Thoracic aorta (tissue), 2 donors: ENCODE data around the gene LDLRAD3. TPM values are rescaled to one million over a fixed set of nuclear protein-coding genes. Genes with fewer than 3 reads are reported as not detected.

ENCODE experiments used
- ATAC-seq: fragments of 150-250 bp; one replicate; pipeline ENCODE4 v1.8.0; 2017; ENCODE audit warnings: low read depth; ENCODE audit not compliant: insufficient number of reproducible peaks, low FRiP score
- DNase-seq: peaks from one replicate; pipeline ENCODE4 v3.0.0-alpha.2; 2020; ENCODE audit warnings: low spot score
- H3K27ac ChIP-seq, 2 donors: fragments of 200-600 bp; sonication (generic); 1 replicate in 1 of 2; 2 replicates in 1 of 2; pipeline ENCODE4 v1.5.1; 2016; ENCODE audit warnings: mild to moderate bottlenecking in 2 of 2, moderate library complexity in 2 of 2
- H3K27me3 ChIP-seq: fragments of 200-600 bp; sonication (generic); replicated peaks from 2 replicates; pipeline ENCODE4 v1.6.0; 2016; ENCODE audit warnings: mild to moderate bottlenecking; ENCODE audit not compliant: insufficient read depth
- H3K36me3 ChIP-seq: fragments of 200-600 bp; sonication (generic); one replicate; pipeline ENCODE4 v1.5.1; 2016
- H3K4me1 ChIP-seq, 2 donors: fragments of 200-600 bp; sonication (generic); 1 replicate in 1 of 2; 2 replicates in 1 of 2; pipeline versions ENCODE4 v1.5.1 to v1.6.0; 2016; ENCODE audit warnings: low read depth in 2 of 2, mild to moderate bottlenecking in 1 of 2; ENCODE audit not compliant: control insufficient read depth in 1 of 2
- H3K4me3 ChIP-seq: fragments of 200-600 bp; sonication (generic); 2 replicates; pipeline ENCODE4 v1.5.1; 2016; ENCODE audit warnings: mild to moderate bottlenecking
- H3K9me3 ChIP-seq: fragments of 200-600 bp; sonication (generic); 2 replicates; pipeline ENCODE4 v1.5.1; 2016
- total RNA-seq, 2 donors: library from RNA; depleted of rRNA; stranded (reverse); fragments of >200 nt; gene quantifications; one replicate each; pipeline versions ENCODE4 v1.1.0 to v1.2.3, GENCODE V29; 2016
- TF ChIP-seq, protein P1 (sequence below): fragments of 200-600 bp; sonication (generic); IDR thresholded peaks from one replicate; pipeline ENCODE4 v1.5.1; 2019; ENCODE audit warnings: antibody characterized with exemption

Gene LDLRAD3
- total RNA-seq, 2 donors from 2014 or later = 6.1 to 17.2 TPM

DNA sequence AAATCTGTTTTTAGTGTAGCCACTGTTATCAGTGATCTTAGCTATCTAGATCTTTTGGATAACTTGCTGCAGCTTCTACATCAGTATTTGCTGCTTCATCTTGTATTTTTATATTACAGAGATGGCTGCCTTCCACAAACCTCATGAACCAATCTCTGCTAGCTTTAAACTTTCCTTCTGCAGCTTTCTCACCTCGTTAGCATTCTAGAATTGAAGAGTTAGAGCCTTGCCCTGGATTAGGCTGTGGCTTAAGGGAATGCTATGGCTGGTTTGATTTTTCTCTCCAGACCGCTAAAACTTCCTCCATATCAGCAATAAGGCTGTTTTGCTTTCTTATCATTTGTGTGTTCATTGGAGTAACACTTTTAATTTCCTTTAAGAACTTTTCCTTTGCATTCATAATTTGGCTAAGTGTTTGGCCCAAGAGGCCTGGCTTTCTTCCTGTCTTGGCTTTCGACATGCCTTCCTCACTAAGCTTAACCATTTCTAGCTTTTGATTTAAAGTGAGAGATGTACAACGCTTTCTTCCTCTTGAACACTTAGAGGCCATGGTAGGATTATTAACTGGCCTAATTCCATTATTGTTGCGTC, 51.9 kb downstream of the LDLRAD3 start:
- H3K4me1 ChIP-seq = peaks cover 0 to 9% of the 10 kb centered on the region in 2 donors
- no peaks in the 10 kb centered on the region for H3K36me3 ChIP-seq
- H3K27me3 ChIP-seq = no peaks in the 10 kb centered on the region
- no peaks in the 10 kb centered on the region for H3K9me3 ChIP-seq
- H3K27ac ChIP-seq = no peak overlapping the region
- no peak overlapping the region for H3K4me3 ChIP-seq
- ATAC-seq (no peak), DNase-seq (no peak)
- TF ChIP-seq, protein P1, sequence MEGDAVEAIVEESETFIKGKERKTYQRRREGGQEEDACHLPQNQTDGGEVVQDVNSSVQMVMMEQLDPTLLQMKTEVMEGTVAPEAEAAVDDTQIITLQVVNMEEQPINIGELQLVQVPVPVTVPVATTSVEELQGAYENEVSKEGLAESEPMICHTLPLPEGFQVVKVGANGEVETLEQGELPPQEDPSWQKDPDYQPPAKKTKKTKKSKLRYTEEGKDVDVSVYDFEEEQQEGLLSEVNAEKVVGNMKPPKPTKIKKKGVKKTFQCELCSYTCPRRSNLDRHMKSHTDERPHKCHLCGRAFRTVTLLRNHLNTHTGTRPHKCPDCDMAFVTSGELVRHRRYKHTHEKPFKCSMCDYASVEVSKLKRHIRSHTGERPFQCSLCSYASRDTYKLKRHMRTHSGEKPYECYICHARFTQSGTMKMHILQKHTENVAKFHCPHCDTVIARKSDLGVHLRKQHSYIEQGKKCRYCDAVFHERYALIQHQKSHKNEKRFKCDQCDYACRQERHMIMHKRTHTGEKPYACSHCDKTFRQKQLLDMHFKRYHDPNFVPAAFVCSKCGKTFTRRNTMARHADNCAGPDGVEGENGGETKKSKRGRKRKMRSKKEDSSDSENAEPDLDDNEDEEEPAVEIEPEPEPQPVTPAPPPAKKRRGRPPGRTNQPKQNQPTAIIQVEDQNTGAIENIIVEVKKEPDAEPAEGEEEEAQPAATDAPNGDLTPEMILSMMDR = no peak

DNA sequence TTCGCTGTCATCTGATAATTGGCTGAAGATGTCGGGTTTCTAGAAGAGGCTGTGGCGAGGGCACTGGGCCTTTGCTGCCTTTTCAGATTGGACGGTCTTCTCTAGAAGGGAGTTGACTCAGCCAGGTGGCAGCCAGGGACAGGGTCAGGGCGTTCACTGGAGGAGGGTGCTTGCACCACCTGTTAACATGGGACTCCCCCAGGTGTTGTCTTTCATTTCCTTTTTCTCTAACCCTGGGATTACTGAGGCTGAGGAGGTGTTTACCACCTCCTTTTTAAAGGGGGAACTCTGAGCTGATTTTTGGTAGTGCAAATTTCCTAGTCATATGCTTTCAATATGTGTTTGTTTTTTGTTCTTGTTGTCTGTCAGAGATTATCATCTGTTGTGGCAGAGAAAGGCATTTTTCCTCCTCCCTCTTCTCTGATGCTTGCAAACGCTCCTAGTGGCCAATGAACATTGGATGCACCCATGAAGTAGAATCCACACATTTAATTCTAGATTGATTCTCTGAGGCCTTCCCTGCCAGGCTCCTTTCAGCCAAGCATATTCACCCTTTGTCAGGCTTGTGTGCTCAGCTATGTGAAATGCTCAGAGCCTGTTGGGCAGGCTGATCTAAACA, 54.1 kb downstream of the LDLRAD3 start:
- Histone ChIP-seq H3K9me3 (no peaks in the 10 kb centered on the region), H3K4me3 (no peak overlapping the region), H3K27ac (no peak overlapping the region), H3K4me1 (peaks cover 0 to 9% of the 10 kb centered on the region in 2 donors), H3K27me3 (no peaks in the 10 kb centered on the region), H3K36me3 (no peaks in the 10 kb centered on the region)
- DNase-seq = no peak
- ATAC-seq = no peak
- TF ChIP-seq, protein P1 = no peak

DNA sequence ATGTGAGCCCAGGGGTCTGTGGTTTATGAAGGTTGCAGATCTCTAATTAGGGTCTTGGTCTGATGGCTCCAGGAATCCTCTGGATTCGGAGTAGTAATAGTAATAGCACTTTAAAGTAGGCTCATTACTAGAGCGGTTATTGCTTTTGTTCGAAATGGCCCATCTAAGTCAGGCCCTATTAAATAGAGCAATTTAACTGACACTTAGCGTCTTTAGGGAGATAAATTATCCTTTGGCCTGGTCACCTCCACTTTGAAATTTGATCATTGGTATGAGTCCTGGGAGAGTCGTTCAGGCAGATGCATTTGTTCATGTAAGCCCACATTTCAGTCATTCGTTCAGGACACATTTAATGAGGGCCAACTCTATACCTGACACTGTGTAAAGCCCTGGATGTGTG, 54.8 kb downstream of the LDLRAD3 start:
- no peaks in the 10 kb centered on the region for H3K27me3 ChIP-seq
- DNase-seq (no peak), ATAC-seq (no peak)
- H3K4me3 ChIP-seq = no peak overlapping the region
- no peaks in the 10 kb centered on the region for H3K36me3 ChIP-seq
- no peaks in the 10 kb centered on the region for H3K9me3 ChIP-seq
- TF ChIP-seq, protein P1 = no peak
- H3K27ac ChIP-seq = no peak overlapping the region
- H3K4me1 ChIP-seq = peaks cover 0 to 9% of the 10 kb centered on the region in 2 donors

DNA sequence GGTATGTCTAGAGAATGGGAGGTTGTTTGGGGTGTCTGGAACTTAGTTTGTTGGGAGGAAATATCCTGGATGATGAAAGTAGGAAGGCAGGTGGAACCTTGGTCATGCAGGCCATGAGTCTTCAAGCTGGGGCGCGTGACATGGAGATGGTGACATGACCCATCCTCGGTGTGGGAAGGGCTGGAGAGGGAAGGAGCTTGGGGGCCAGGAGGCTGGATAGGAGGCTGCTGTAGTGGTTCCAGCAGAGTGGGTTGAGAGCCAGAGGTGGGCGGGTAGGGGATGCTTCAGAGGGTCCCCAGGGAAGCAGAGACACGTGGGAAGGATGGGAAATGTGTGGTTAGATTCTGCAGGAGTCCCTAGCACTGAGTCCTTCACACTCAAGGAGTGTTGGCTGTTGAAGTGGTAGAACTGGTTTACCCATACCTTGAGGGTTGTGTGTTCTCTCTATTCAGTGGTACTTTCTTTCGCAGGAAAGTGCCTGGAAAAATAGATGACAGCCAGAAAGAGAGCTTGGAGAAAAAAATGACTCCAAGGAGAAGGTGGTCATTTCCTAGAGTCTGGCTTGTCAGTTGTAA, 56.8 kb downstream of the LDLRAD3 start:
- Histone ChIP-seq H3K27ac (no peak overlapping the region), H3K27me3 (no peaks in the 10 kb centered on the region), H3K4me3 (no peak overlapping the region), H3K4me1 (peaks cover 0 to 6% of the 10 kb centered on the region in 2 donors), H3K36me3 (no peaks in the 10 kb centered on the region), H3K9me3 (no peaks in the 10 kb centered on the region)
- no peak for DNase-seq
- no peak for ATAC-seq
- TF ChIP-seq, protein P1 = no peak

DNA sequence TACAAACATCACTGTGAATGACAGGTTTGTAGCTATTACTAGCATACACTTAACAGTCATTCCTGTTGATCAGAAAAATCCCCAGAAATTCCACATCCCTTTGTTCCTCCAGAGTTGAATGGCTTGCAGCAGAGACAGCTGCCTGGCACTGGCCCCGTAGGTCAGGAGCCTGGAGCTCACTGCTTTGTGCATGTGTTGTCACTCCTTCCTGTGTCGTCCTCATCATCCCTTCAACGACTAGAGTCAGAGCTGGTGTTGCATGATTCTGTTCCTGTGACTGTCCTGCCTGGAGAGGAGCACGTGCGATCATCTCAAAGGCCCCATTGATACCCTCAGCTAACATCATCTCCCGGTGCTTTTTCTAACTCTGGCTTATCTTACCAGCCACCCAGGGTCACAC, 58.3 kb downstream of the LDLRAD3 start:
- Histone ChIP-seq H3K4me1 (no peaks in the 10 kb centered on the region), H3K27me3 (no peaks in the 10 kb centered on the region), H3K36me3 (no peaks in the 10 kb centered on the region), H3K4me3 (no peak overlapping the region), H3K9me3 (no peaks in the 10 kb centered on the region), H3K27ac (no peak overlapping the region)
- DNase-seq = no peak
- TF ChIP-seq, protein P1 = no peak
- ATAC-seq = no peak
